ENCODE data around the gene FRMD4B.
A peak's percentile ranks its signal among the peaks of the same experiment; 100 is the strongest.

FRMD4B gene

GRCh38 chr3:69385723-69386555 lies at the start of gene FRMD4B:
Gene FRMD4B (minus strand): TSS chr3:69386088. CDS start chr3:69385989, 99 bp downstream.
- peak; percentile 39 for DNase-seq (ENCODE audit: low spot score)

DNA sequence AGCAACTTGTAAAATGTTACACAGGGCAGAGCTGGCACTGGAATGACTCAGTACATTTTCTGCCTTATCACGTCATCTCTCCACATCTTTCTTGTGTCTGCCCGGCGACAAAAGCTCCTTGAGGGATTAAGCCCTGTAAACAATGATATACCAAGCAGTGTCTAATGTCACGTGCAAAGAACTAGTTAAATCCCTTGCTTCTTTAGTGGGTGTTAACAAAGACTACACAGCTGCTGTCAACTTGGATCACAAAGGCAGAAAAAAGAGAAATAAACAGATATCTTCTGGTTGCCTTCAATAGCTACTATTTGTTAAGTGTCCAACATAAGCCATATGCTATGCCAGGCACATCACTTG lies 48.1 kb upstream of the FRMD4B start:
- no peak for DNase-seq (ENCODE audit: low spot score)

- DNase-seq (ENCODE audit: low spot score): no peak
Observed at GRCh38 chr3:69433121-69433968, 47.5 kb upstream of the FRMD4B start.

- no peak for DNase-seq (ENCODE audit: low spot score)
Observed at GRCh38 chr3:69428657-69429255, 42.9 kb upstream of the FRMD4B start.

GRCh38 chr3:69426967-69427304 lies 41.0 kb upstream of the FRMD4B start:
- DNase-seq (ENCODE audit: low spot score): no peak

DNA sequence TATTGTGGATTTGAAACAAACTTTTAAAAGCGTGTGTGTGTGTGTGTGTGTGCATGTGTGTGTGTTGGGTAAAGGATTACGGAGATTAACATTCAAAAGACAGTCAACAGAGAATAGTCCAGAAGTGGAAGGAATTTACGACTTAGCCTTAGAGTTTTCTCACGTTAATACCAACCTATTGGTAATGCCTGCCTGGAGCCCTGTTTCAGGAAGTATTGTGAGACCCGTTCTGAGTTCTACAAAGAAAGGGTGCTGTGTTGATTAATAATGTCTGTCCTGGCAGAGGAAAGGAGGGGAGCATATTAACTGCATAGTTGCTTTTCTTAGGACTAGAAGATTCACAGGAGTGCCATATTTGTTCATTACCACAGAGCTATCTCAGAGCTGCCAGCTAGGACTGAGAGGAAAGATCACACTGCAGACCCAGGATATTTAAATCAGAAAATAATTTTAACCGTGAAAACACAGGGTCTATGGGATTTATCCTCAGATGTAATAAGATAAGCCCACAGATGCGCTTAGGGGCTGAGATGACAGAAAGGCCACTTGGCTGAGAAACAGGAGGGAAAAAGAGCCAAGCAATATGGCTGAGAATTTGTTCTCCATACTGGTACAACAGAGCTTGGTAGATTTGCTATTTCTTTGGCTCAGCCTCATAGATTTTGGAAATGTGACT lies 40.5 kb upstream of the FRMD4B start:
- no peak for DNase-seq (ENCODE audit: low spot score)

GRCh38 chr3:69425249-69425648 lies 39.4 kb upstream of the FRMD4B start:
- peak; percentile 60 for DNase-seq (ENCODE audit: low spot score)

DNA sequence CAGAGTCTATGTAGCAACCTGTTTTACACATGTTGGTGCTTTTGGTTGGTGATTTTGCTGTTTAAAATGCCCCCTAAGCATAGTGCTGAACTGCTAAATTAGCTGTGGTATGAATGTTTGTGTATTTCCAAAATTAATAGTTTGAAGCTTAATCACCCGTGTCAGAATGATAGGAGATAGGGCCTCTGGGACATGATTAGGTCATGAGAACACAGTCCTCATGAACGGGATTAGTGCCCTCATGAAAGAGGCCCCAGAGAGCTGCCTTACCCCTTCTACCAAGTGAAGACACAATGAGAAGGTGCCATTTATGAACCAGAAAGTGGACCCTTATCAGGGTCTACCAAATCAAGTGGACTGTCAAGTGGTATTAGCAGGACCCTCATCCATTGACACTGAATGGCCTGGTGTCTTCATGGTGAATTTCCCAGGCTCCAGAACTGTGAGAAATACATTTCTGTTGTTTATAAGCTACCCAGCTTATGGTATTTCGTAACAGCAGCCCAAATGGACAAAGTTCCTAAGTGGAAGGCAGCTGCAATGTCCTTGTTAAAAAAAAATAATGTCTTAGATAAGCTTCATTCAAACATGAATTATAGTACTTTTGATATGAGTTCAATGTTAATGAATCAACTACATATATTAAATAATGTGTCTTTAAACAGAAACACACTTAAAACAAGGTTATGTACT lies 37.7 kb upstream of the FRMD4B start:
- DNase-seq (ENCODE audit: low spot score): no peak

DNA sequence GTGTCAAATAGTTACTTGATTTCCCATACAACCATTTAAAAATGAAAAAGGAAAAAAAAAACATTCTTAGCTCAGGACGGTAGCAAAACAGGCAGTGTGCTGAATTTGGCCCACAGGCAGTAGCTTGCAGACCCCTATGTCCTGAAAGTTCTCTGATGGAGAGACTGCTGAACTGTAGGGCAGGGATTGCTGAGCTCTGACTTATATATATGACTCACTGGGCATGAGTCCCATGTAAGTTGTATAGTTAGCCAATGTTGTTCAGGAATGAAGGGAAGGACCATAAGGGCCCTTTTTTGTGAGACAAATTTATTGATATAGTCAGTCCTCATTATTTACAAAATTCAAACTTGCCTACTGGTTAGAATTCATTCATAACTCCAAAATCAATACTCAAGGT lies 36.9 kb upstream of the FRMD4B start:
- DNase-seq (ENCODE audit: low spot score): no peak

GRCh38 chr3:69420781-69421520 lies 35.1 kb upstream of the FRMD4B start:
- no peak for DNase-seq (ENCODE audit: low spot score)

DNA sequence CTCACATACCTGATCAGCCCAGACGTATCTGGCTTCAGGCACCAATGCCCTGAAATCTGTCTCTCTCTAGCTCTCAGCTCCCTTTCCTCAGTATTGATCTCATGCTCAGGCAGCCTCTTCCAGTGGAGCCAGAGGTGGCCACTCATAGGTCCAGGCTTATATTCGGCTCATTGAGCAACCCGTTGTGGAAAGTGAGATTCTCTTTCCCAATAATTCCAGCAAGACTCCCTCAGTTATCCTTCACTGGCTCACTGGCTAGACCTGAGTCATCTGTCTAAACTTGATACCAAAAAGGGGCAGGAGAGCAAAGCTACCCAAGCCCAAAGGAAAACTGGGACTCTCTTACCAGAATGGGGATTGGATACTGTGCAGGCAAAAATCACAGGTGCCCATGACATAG lies 33.4 kb upstream of the FRMD4B start:
- no peak for DNase-seq (ENCODE audit: low spot score)

DNA sequence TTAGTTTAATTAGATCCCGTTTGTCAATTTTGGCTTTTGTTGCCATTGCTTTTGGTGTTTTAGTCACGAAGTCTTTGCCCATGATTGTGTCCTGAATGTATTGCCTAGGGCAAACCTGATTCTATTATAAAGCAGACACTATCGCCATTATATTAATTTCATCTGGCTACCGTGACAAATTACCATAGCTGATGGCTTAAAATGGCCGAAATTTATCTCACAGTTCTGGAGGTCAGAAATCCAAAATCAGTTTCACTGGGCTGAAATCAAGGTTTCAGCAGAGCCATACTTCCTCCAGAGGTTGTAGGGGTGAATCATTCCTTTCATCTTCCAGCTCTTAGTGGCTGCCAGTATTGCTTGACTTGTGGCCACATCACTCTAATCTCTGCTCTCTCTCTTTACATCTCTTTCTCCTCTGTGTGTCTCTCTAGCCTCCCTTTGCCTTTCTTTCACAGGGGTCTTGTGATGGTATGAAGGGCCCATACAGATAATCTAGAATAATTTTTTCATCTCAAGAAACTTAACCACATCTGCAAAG lies 31.7 kb upstream of the FRMD4B start:
- DNase-seq (ENCODE audit: low spot score): no peak

GRCh38 chr3:69413551-69414207 lies 27.8 kb upstream of the FRMD4B start:
- no peak for DNase-seq (ENCODE audit: low spot score)

DNA sequence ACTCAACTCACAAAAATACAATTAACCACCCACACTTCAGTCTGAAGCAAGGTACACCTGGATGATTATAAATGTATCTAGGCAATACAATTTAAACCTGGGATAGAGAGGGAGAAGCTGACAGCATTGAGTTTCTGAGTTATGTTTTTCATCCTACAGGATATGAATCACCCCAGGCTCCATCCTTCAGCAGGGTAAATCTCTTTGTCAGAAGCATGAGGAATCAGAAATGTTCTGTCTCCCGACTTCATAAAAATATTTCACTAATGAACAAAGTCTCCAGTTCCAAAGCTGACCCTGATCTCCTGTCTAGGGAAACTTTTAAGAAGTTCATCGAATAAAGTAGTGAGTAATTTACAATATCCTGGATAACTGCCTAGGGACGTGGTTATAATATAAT lies 25.5 kb upstream of the FRMD4B start:
- DNase-seq (ENCODE audit: low spot score): no peak

GRCh38 chr3:69410301-69410700 lies 24.4 kb upstream of the FRMD4B start:
- peak; percentile 74 for DNase-seq (ENCODE audit: low spot score)

DNA sequence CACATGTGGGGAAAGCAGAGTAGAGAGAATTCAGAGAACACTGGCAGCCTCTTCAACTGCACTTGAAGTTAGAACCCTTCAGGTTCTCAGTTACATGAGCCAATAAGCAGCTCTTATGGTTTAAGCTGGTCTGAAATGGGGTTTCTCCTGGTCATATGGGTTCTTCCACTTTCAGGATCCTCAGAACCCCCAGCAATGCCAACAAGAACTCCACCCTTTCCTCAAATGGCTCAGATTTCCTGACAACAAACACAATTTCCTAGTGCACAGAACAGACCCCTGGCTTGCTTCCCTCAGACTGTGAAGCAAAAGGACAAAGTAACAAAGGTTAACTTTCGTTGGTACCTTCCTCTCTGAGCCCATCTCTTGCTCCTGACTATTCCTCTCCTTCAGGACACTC lies 23.9 kb upstream of the FRMD4B start:
- DNase-seq (ENCODE audit: low spot score): no peak

DNA sequence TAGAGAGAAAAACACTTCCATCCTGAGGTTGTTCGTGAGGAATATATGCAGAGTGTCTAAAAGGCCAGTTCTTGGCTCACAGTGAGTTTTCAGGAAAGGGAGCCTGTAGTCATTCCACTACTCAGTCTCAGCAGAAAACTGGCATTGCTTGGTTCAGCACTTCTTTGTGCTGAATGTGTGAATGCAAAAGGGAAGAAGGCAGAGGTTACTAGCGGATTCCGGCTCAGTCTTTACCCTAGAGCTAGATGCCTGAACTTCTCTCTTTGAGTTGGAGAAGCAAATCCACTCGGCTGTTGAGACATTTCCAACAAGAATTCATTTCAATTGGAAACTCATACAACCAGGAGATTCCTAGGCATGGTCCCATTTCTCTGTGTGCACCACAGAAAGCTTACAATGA lies 23.1 kb upstream of the FRMD4B start:
- no peak for DNase-seq (ENCODE audit: low spot score)

DNA sequence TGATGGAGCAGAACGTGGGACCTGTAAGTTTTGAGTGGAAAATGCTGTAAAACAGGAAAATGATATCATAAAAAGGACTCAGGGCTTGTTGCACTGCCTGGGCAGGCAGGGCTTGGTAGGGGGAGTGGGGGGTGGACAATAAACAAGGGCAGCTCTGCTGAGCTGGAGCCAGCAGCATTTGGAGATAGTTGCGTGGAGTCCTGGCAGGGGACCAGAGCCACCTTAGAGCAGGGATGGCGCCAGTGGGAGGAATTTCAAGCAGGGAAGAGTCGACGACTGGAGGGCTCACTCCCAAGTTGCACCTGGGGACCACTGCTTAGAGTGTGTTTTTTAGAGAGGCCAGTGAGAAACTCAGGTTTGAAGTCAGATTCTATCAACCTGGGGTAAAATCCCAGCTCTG lies 22.7 kb upstream of the FRMD4B start:
- DNase-seq (ENCODE audit: low spot score): no peak

DNA sequence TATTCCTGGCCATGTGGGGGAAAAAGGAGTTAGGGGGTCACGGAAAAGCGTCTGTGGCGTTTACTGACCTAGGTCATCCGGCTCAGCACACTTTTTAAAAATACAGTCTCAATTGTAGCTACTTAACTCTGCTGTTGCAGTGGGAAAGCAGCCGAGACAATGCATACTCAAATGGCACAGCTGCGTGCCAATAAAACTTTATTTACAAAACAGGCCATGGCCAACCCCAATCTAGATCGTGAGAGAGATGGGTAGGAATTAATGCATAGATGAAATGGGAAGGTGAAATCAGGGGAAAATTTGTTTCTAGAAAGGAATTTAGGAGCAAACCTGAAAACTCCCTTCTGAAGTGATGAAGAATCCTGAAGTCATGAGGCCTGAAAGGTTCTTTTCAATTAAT lies 22.0 kb upstream of the FRMD4B start:
- no peak for DNase-seq (ENCODE audit: low spot score)

GRCh38 chr3:69406163-69406562 lies 20.3 kb upstream of the FRMD4B start:
- no peak for DNase-seq (ENCODE audit: low spot score)
